ENCODE data around the gene PARVG.
"Not testable (repeated sequence)": the region's sequence is repeated elsewhere in the genome, so short reads cannot be mapped to it uniquely, and the experiment has no call there.

The PARVG gene

DNA sequence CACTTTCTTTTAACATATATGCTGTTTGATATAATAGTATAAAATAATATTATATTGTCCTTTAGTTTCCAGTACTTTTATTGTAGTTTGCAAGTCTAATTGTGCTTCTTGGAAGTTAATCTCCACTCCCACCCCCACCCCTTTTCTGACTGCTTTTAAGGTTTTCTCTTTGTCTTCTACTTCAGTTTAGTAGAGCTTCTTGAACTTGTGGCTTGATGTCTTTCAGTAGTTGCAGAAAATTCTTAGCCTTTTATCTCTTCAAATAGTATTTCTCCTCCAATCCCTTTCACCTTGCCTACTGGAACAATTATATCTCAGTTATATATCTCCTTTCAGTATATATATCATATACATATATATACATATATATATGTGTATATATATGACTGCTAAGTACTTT lies 56.6 kb downstream of the PARVG start:
- H3F3A ChIP-seq (ENCODE audit: insufficient read depth), result no peaks in the 10 kb centered on the region
- no peaks in the 10 kb centered on the region for H3K9me3 ChIP-seq (ENCODE audit: insufficient read depth, low read length)
- no peak overlapping the region for H3K4me2 ChIP-seq (ENCODE audit: low read depth, low read length, poor library complexity, severe bottlenecking)
- no peak for TF ChIP-seq CTCF (IDR thresholded peaks at IDR 0.05; ENCODE audit: insufficient read depth, low read length, poor library complexity, severe bottlenecking)
- TF ChIP-seq EZH2phosphoT487 (conservative IDR thresholded peaks at IDR 0.05; ENCODE audit: low read length), result no peak
- no peaks in the 10 kb centered on the region for H3K9me2 ChIP-seq (replicated peaks; ENCODE audit: insufficient read depth, low read length)
- no peaks in the 10 kb centered on the region for H3K79me2 ChIP-seq (ENCODE audit: insufficient read depth, low read length)
- H3K36me3 ChIP-seq (ENCODE audit: low read length), result no peaks in the 10 kb centered on the region
- no peaks in the 10 kb centered on the region for H3K27me3 ChIP-seq (ENCODE audit: low read length)
- no peak overlapping the region for H3K4me3 ChIP-seq (ENCODE audit: insufficient read depth, low read length, poor library complexity, severe bottlenecking)
- H4K20me1 ChIP-seq (ENCODE audit: low read depth, low read length), result no peaks in the 10 kb centered on the region
- no peak overlapping the region for H3K27ac ChIP-seq (ENCODE audit: low read depth, low read length)
- no peak overlapping the region for H2AFZ ChIP-seq (ENCODE audit: low read depth, low read length, severe bottlenecking)
- no peak overlapping the region for H3K9ac ChIP-seq (ENCODE audit: low read length)

GRCh38 chr22:44241121-44241520 lies 60.4 kb downstream of the PARVG start:
- H3K4me3 ChIP-seq (ENCODE audit: insufficient read depth, low read length, poor library complexity, severe bottlenecking); H3K27me3 ChIP-seq (ENCODE audit: low read length); H3K9ac ChIP-seq (ENCODE audit: low read length); H3K36me3 ChIP-seq (ENCODE audit: low read length); H4K20me1 ChIP-seq (ENCODE audit: low read depth, low read length); H2AFZ ChIP-seq (ENCODE audit: low read depth, low read length, severe bottlenecking); H3K27ac ChIP-seq (ENCODE audit: low read depth, low read length); H3K79me2 ChIP-seq (ENCODE audit: insufficient read depth, low read length); H3F3A ChIP-seq (ENCODE audit: insufficient read depth); H3K9me3 ChIP-seq (ENCODE audit: insufficient read depth, low read length); H3K9me2 ChIP-seq (replicated peaks; ENCODE audit: insufficient read depth, low read length); H3K4me2 ChIP-seq (ENCODE audit: low read depth, low read length, poor library complexity, severe bottlenecking): not testable (repeated sequence)

GRCh38 chr22:44242946-44243724 lies 62.4 kb downstream of the PARVG start:
- H3K27ac ChIP-seq (ENCODE audit: low read depth, low read length), result no peak overlapping the region
- no peaks in the 10 kb centered on the region for H3K9me3 ChIP-seq (ENCODE audit: insufficient read depth, low read length)
- TF ChIP-seq CTCF (IDR thresholded peaks at IDR 0.05; ENCODE audit: insufficient read depth, low read length, poor library complexity, severe bottlenecking) (no peak), EZH2phosphoT487 (conservative IDR thresholded peaks at IDR 0.05; ENCODE audit: low read length) (no peak)
- H3K4me3 ChIP-seq (ENCODE audit: insufficient read depth, low read length, poor library complexity, severe bottlenecking), result no peak overlapping the region
- H3K27me3 ChIP-seq (ENCODE audit: low read length), result no peaks in the 10 kb centered on the region
- H3K79me2 ChIP-seq (ENCODE audit: insufficient read depth, low read length), result no peaks in the 10 kb centered on the region
- H3F3A ChIP-seq (ENCODE audit: insufficient read depth), result no peaks in the 10 kb centered on the region
- H2AFZ ChIP-seq (ENCODE audit: low read depth, low read length, severe bottlenecking), result no peak overlapping the region
- no peak overlapping the region for H3K4me2 ChIP-seq (ENCODE audit: low read depth, low read length, poor library complexity, severe bottlenecking)
- no peaks in the 10 kb centered on the region for H3K36me3 ChIP-seq (ENCODE audit: low read length)
- H3K9me2 ChIP-seq (replicated peaks; ENCODE audit: insufficient read depth, low read length), result no peaks in the 10 kb centered on the region
- no peak overlapping the region for H3K9ac ChIP-seq (ENCODE audit: low read length)
- H4K20me1 ChIP-seq (ENCODE audit: low read depth, low read length), result no peaks in the 10 kb centered on the region

GRCh38 chr22:44243761-44244160 lies 63.0 kb downstream of the PARVG start:
- Histone ChIP-seq H3K36me3 (ENCODE audit: low read length) (no peaks in the 10 kb centered on the region), H3K9ac (ENCODE audit: low read length) (no peak overlapping the region), H3F3A (ENCODE audit: insufficient read depth) (no peaks in the 10 kb centered on the region), H4K20me1 (ENCODE audit: low read depth, low read length) (no peaks in the 10 kb centered on the region), H3K9me2 (replicated peaks; ENCODE audit: insufficient read depth, low read length) (no peaks in the 10 kb centered on the region), H3K9me3 (ENCODE audit: insufficient read depth, low read length) (no peaks in the 10 kb centered on the region), H2AFZ (ENCODE audit: low read depth, low read length, severe bottlenecking) (no peak overlapping the region), H3K79me2 (ENCODE audit: insufficient read depth, low read length) (no peaks in the 10 kb centered on the region), H3K4me3 (ENCODE audit: insufficient read depth, low read length, poor library complexity, severe bottlenecking) (no peak overlapping the region), H3K27ac (ENCODE audit: low read depth, low read length) (no peak overlapping the region), H3K27me3 (ENCODE audit: low read length) (no peaks in the 10 kb centered on the region), H3K4me2 (ENCODE audit: low read depth, low read length, poor library complexity, severe bottlenecking) (no peak overlapping the region)
- TF ChIP-seq CTCF (IDR thresholded peaks at IDR 0.05; ENCODE audit: insufficient read depth, low read length, poor library complexity, severe bottlenecking) (no peak), EZH2phosphoT487 (conservative IDR thresholded peaks at IDR 0.05; ENCODE audit: low read length) (no peak)

Data from SU-DHL-6 (cell line).